ENCODE data around the gene ZNFX1.
"Not testable (repeated sequence)": the region's sequence is repeated elsewhere in the genome, so short reads cannot be mapped to it uniquely, and the experiment has no call there.

The ZNFX1 gene

DNA sequence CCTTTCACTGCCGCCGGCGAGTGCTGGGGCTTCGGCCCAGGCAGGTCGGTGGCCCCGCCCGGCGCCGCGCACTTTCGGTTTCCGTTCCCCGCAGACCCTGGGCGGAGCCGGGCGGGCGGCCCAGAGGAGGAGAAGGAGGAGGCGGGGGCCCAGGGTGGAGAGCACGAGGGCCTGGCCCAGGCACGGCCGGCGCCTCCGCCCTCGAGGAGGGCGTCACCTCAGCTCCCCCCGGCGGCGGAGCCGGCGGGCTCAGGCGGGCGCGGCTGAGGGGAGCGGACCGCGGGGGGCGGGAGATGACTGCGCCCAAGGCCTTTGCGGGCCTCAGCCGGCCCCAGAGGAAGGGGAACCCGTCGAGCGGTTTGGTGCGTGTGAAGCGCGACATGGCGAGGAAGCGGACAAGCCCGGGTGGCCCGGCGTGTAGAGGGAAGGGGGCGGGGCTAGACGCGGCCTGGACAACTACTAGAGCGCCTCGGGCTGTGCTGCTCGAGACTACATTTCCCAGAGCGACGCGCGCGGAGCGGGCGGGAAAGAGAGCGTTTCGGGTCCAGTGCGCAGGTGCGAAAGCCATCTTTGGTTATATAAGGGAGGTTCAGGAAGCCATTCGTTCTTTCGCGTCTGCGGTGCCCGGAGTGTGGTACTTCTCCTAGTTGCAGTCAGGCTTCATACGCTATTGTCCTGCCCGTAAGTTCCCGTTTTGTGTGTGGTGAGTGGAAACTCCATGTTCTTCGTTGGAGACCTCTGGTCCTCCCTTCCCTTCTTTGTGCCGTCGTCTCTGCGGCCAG, at the start of gene ZNFX1:
ZNFX1 (minus strand) TSS at position 22 of the 782 bp plus-strand sequence. CDS start 2,218 bp downstream, outside the sequence.
- H3K27me3 ChIP-seq (ENCODE audit: low read depth, low read length): no peaks in the 10 kb centered on the region
- peak within 1 kb of the TSS; percentile 97 to 99 for H3K4me3 ChIP-seq (ENCODE audit: low read depth in 1 of 2, low read length in 2 of 2)
- H3K9me3 ChIP-seq (ENCODE audit: control insufficient read depth in 1 of 2, low read length in 2 of 2): peaks cover 0 to 21% of the 10 kb centered on the region in 2 donors
- H3K4me1 ChIP-seq (ENCODE audit: control insufficient read depth in 1 of 2, insufficient read depth in 2 of 2, low read length in 2 of 2): peaks cover 28 to 46% of the 10 kb centered on the region in 2 donors
- H3K36me3 ChIP-seq (ENCODE audit: control insufficient read depth in 1 of 2, insufficient read depth in 2 of 2, low read length in 2 of 2): peaks cover 41 to 45% of the 10 kb centered on the region in 2 donors
- peak within 1 kb of the TSS; percentile 98 for H3K27ac ChIP-seq (ENCODE audit: low read length)

DNA sequence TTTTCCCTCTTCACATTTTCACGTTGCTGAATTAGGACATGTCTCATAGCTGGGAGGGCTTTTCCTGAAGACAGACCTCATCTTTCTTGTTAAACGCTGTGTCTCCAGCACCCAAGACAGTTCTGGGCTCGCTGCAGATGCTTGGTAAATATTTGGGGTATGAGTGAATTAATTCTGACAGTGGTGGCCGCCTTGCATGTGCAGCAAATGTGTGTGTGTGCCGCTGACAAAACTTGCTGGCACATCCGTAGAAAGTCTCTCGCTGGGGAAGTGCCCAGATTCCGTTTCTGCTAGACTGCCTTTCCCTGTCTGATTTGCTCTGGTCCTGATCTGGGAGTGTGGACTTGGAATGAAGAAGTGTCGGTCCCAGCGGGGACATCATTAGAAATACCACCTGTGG, 48.2 kb upstream of the ZNFX1 start:
- H3K4me3 ChIP-seq (ENCODE audit: low read depth in 1 of 2, low read length in 2 of 2): no peak overlapping the region
- H3K27ac ChIP-seq (ENCODE audit: low read length): no peak overlapping the region
- no peaks in the 10 kb centered on the region for H3K36me3 ChIP-seq (ENCODE audit: control insufficient read depth in 1 of 2, insufficient read depth in 2 of 2, low read length in 2 of 2)
- H3K27me3 ChIP-seq (ENCODE audit: low read depth, low read length): no peaks in the 10 kb centered on the region
- H3K4me1 ChIP-seq (ENCODE audit: control insufficient read depth in 1 of 2, insufficient read depth in 2 of 2, low read length in 2 of 2): peaks cover 0 to 8% of the 10 kb centered on the region in 2 donors
- no peaks in the 10 kb centered on the region for H3K9me3 ChIP-seq (ENCODE audit: control insufficient read depth in 1 of 2, low read length in 2 of 2)

DNA sequence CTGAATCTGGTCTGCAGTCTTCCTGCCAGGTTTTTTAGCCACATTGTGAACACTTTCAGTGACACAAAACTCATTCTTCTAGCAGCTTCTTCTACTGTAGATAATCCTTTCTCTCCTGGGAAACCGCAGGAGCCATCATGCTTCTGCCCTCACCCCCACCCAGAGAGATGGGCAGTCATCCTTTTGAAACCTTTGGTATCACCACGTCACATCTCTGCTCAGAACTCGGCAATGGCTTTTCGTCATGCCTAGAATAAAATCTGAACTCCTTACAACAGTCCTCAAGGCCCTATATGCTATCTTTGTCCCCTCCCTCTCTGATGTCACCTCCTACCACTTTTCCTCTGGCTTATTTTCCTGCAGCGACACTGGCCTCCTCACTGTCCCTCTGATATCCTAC, 46.4 kb upstream of the ZNFX1 start:
- Histone ChIP-seq H3K4me3 (ENCODE audit: low read depth in 1 of 2, low read length in 2 of 2) (no peak overlapping the region), H3K4me1 (ENCODE audit: control insufficient read depth in 1 of 2, insufficient read depth in 2 of 2, low read length in 2 of 2) (peaks cover 0 to 10% of the 10 kb centered on the region in 2 donors), H3K27ac (ENCODE audit: low read length) (no peak overlapping the region), H3K36me3 (ENCODE audit: control insufficient read depth in 1 of 2, insufficient read depth in 2 of 2, low read length in 2 of 2) (no peaks in the 10 kb centered on the region), H3K9me3 (ENCODE audit: control insufficient read depth in 1 of 2, low read length in 2 of 2) (no peaks in the 10 kb centered on the region), H3K27me3 (ENCODE audit: low read depth, low read length) (peaks cover 5% of the 10 kb centered on the region)

DNA sequence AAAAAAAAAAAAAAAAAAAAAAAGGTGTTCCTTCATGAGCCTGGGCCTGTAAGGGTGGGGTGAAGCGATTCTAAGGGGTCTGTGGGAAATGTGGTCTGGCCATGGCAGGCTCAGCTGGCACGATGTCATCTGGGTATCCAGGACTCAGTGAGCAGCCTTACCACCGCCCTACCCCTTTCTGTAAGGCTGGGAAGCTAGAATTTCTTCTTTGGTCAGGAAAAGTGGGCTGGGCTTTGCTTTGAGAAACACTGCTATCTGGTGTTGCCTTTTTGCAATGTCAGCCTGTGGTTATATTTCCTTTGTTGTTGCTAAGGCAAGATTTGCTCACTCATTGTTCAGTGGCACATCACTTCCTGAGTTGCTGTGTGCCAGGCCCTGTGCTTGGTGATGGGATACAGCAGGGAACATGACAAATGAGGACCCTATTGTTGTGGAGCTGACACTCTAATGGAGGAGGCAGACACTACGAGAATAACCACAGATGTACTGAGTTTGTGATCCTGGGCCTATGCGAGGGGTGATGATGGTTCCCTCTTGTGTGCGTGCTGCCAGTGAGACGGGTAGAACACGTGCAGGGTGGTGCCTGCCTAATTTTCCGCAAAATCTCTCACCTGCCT, 45.9 kb upstream of the ZNFX1 start:
- H3K36me3 ChIP-seq (ENCODE audit: control insufficient read depth in 1 of 2, insufficient read depth in 2 of 2, low read length in 2 of 2): no peaks in the 10 kb centered on the region
- no peaks in the 10 kb centered on the region for H3K9me3 ChIP-seq (ENCODE audit: control insufficient read depth in 1 of 2, low read length in 2 of 2)
- H3K4me1 ChIP-seq (ENCODE audit: control insufficient read depth in 1 of 2, insufficient read depth in 2 of 2, low read length in 2 of 2): peaks cover 0 to 16% of the 10 kb centered on the region in 2 donors
- no peak overlapping the region for H3K27ac ChIP-seq (ENCODE audit: low read length)
- H3K4me3 ChIP-seq (ENCODE audit: low read depth in 1 of 2, low read length in 2 of 2): no peak overlapping the region
- peaks cover 7% of the 10 kb centered on the region for H3K27me3 ChIP-seq (ENCODE audit: low read depth, low read length)

DNA sequence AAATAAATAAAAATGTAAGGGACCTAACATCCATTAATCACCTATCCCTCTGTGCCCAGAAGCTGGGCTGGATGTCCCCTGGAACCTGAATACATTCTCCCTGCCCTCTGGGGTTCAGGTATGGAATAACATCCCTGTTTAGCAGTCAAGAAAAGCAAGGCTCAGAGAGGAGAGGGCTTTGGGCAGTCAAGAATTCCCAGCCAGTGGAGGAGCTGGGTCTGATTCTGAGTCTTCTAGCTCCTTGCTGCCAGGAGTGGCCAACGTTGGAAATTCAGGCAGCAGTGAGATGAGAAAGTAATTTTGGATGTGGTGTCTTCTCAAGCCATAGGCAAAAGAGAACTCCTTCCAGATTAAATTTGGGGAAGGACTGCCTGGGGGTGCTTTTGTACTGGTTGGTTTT, 42.6 kb upstream of the ZNFX1 start:
- H3K27me3 ChIP-seq (ENCODE audit: low read depth, low read length): peaks cover 21% of the 10 kb centered on the region
- H3K36me3 ChIP-seq (ENCODE audit: control insufficient read depth in 1 of 2, insufficient read depth in 2 of 2, low read length in 2 of 2): no peaks in the 10 kb centered on the region
- H3K9me3 ChIP-seq (ENCODE audit: control insufficient read depth in 1 of 2, low read length in 2 of 2): peaks cover 0 to 4% of the 10 kb centered on the region in 2 donors
- H3K4me3 ChIP-seq (ENCODE audit: low read depth in 1 of 2, low read length in 2 of 2): no peak overlapping the region
- H3K4me1 ChIP-seq (ENCODE audit: control insufficient read depth in 1 of 2, insufficient read depth in 2 of 2, low read length in 2 of 2): peaks cover 0 to 23% of the 10 kb centered on the region in 2 donors
- H3K27ac ChIP-seq (ENCODE audit: low read length): no peak overlapping the region

DNA sequence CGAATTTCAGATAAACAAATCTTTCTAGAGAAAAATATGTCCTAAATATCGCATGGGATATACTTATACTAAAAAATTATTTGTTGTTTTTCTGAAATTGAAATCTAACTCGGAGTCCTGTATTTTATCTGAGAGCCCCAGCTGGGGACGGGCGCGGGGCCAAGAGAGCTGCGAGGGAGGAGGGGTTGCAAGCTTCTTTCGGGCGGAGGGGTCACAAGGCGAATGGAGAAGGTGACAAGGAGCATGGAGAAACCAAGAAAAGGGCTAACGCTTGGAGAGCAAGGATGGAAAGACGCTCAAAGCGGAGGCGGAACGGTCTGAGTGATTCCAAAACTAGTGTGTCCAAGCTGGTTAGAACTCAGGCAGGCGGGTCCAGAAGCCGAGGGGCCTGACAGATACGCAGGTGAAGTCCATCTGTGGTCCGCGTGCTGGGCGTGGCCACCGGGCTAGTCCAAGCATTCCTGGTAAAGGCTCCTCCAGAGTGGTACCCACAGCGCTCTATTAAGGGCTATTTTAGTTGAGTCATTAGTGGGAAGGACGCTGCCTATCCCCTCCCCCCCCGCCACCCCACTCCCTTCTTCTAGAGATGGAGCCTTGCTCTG, 41.5 kb upstream of the ZNFX1 start:
- H3K4me3 ChIP-seq (ENCODE audit: low read depth in 1 of 2, low read length in 2 of 2): peak overlapping the region; percentile 30 to 62
- peaks cover 21% of the 10 kb centered on the region for H3K27me3 ChIP-seq (ENCODE audit: low read depth, low read length)
- peaks cover 0 to 4% of the 10 kb centered on the region in 2 donors for H3K9me3 ChIP-seq (ENCODE audit: control insufficient read depth in 1 of 2, low read length in 2 of 2)

DNA sequence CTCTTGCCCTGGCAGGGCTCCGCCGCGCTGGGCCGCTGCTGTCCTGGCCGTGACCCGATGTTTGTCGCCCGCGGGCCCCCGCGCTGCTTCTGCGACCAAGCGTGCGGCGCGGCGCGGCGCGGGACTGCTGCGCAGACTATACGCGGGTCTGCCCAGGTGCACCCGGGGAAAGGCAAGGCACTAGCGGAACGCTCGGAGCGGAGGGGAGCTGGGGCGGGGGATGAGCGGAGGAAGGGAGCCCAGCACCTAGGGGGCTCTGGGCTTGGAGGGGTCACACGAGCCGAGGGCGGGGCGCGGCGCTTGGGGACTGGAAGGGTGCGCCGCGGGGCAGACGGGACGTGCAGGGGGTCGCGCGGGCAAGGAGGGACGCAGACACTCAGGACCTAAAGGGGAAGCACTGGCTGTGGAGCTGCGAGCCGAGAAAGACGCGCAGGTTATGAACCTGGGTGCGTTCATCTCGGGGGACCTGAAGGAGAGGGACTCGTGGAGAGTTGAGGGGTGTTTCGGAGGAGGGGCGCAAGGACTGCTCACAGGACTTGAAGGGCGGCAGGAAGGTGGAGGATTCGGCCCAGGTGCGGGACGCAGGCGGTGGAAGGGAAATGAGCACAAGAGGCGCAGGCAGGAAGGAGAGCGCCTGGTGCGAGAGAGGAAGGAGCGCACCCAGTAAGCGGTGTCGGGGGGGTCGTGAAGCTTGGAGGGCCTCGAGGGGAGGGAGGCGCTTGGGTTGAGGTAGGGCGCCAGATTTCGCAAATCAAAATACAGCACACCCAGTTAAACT, 40.8 kb upstream of the ZNFX1 start:
- Histone ChIP-seq H3K36me3 (ENCODE audit: control insufficient read depth in 1 of 2, insufficient read depth in 2 of 2, low read length in 2 of 2) (no peaks in the 10 kb centered on the region), H3K4me3 (ENCODE audit: low read depth in 1 of 2, low read length in 2 of 2) (peak overlapping the region; percentile 30 to 62), H3K27ac (ENCODE audit: low read length) (no peak overlapping the region), H3K27me3 (ENCODE audit: low read depth, low read length) (peaks cover 21% of the 10 kb centered on the region), H3K4me1 (ENCODE audit: control insufficient read depth in 1 of 2, insufficient read depth in 2 of 2, low read length in 2 of 2) (peaks cover 0 to 15% of the 10 kb centered on the region in 2 donors), H3K9me3 (ENCODE audit: control insufficient read depth in 1 of 2, low read length in 2 of 2) (peaks cover 0 to 4% of the 10 kb centered on the region in 2 donors)

More for the DNA sequence above, 41.5 kb upstream of the ZNFX1 start:
- H3K27ac ChIP-seq (ENCODE audit: low read length): no peak overlapping the region
- H3K4me1 ChIP-seq (ENCODE audit: control insufficient read depth in 1 of 2, insufficient read depth in 2 of 2, low read length in 2 of 2): peaks cover 0 to 19% of the 10 kb centered on the region in 2 donors
- no peaks in the 10 kb centered on the region for H3K36me3 ChIP-seq (ENCODE audit: control insufficient read depth in 1 of 2, insufficient read depth in 2 of 2, low read length in 2 of 2)

DNA sequence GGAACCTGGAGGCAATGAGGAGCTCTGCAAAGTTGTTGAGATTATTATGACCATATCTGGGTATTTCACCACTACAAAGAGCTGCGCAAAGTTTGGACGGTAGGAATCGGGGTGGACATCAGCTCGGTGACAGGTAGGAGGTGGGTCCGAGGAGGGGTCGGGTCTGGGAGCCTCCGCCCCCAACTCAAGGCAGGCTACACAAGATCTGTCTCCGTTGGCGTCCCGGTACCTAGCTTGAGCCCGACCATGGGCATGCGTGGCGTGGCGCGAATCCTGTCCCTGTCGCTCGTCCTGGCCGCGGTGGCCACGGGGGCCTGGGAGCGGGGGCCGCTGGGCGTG, 40.2 kb upstream of the ZNFX1 start:
- H3K9me3 ChIP-seq (ENCODE audit: control insufficient read depth in 1 of 2, low read length in 2 of 2): peaks cover 0 to 4% of the 10 kb centered on the region in 2 donors
- peaks cover 21% of the 10 kb centered on the region for H3K27me3 ChIP-seq (ENCODE audit: low read depth, low read length)
- no peak overlapping the region for H3K27ac ChIP-seq (ENCODE audit: low read length)
- H3K36me3 ChIP-seq (ENCODE audit: control insufficient read depth in 1 of 2, insufficient read depth in 2 of 2, low read length in 2 of 2): no peaks in the 10 kb centered on the region
- peak overlapping the region in 1 of 2 donors; percentile 62 for H3K4me3 ChIP-seq (ENCODE audit: low read depth in 1 of 2, low read length in 2 of 2)
- H3K4me1 ChIP-seq (ENCODE audit: control insufficient read depth in 1 of 2, insufficient read depth in 2 of 2, low read length in 2 of 2): peaks cover 0 to 15% of the 10 kb centered on the region in 2 donors

DNA sequence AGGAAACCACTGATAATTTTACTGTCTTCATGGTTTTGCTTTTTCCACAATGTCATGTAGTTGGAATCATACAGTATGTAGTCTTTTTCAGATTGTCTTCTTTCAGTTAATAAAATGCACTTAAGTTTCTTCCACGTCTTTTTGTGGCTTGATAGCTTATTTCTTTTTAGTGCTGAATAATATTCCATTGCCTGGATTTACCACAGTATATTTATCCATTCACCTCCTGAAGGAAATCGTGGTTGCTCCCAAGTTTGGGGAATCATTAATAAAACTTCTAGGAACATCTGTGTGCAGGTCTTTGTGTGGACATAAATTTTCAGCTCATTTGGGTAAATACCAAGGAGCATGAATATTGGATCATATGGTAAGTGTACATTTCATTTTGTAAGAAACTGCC, 38.8 kb upstream of the ZNFX1 start:
- no peak overlapping the region for H3K27ac ChIP-seq (ENCODE audit: low read length)
- H3K4me3 ChIP-seq (ENCODE audit: low read depth in 1 of 2, low read length in 2 of 2): no peak overlapping the region
- H3K9me3 ChIP-seq (ENCODE audit: control insufficient read depth in 1 of 2, low read length in 2 of 2): peaks cover 0 to 4% of the 10 kb centered on the region in 2 donors
- no peaks in the 10 kb centered on the region for H3K36me3 ChIP-seq (ENCODE audit: control insufficient read depth in 1 of 2, insufficient read depth in 2 of 2, low read length in 2 of 2)
- H3K4me1 ChIP-seq (ENCODE audit: control insufficient read depth in 1 of 2, insufficient read depth in 2 of 2, low read length in 2 of 2): peaks cover 0 to 15% of the 10 kb centered on the region in 2 donors
- peaks cover 21% of the 10 kb centered on the region for H3K27me3 ChIP-seq (ENCODE audit: low read depth, low read length)

DNA sequence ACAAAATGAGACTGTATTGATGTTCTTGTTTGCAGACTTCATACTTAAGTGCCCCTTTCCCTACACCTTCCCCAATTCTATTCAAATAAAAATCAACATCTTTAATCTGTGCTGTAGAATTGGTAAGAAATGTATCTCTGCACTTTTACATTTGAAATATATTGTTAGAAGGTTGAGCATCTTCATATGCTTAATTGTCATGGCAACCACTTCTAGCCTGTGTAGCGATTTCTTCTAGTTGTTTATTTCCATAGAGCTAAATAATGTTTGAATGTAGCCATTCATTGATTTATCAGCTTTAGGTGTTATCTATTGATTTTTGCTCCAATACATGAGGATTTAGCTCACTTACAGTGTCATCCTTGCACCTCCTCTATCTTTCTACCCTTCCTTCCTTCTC, 37.7 kb upstream of the ZNFX1 start:
- H3K4me3 ChIP-seq (ENCODE audit: low read depth in 1 of 2, low read length in 2 of 2): no peak overlapping the region
- H3K27me3 ChIP-seq (ENCODE audit: low read depth, low read length): peaks cover 18% of the 10 kb centered on the region
- H3K9me3 ChIP-seq (ENCODE audit: control insufficient read depth in 1 of 2, low read length in 2 of 2): peaks cover 0 to 4% of the 10 kb centered on the region in 2 donors
- H3K36me3 ChIP-seq (ENCODE audit: control insufficient read depth in 1 of 2, insufficient read depth in 2 of 2, low read length in 2 of 2): no peaks in the 10 kb centered on the region
- H3K4me1 ChIP-seq (ENCODE audit: control insufficient read depth in 1 of 2, insufficient read depth in 2 of 2, low read length in 2 of 2): peaks cover 0 to 15% of the 10 kb centered on the region in 2 donors
- no peak overlapping the region for H3K27ac ChIP-seq (ENCODE audit: low read length)

DNA sequence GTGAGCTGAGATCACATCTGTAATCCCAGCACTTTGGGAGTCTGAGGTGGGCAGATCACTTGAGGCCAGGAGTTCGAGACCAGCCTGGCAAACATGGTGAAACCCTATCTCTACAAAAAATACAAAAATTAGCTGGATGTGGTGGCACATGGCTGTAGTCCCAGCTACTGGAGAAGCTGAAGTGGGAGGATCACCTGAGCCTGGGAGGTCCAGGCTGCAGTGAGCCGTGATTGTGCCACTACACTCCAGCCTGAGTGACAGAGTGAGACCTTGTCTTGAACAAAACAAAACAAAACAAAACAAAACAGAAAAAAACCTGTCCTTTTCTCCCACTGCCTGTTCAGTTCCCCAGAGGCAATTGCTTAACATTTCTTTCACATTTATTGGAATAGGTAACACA, 36.2 kb upstream of the ZNFX1 start:
- not testable (repeated sequence) for H3K27ac ChIP-seq (ENCODE audit: low read length); H3K36me3 ChIP-seq (ENCODE audit: control insufficient read depth in 1 of 2, insufficient read depth in 2 of 2, low read length in 2 of 2); H3K9me3 ChIP-seq (ENCODE audit: control insufficient read depth in 1 of 2, low read length in 2 of 2); H3K4me3 ChIP-seq (ENCODE audit: low read depth in 1 of 2, low read length in 2 of 2)
- Histone ChIP-seq H3K4me1 (ENCODE audit: control insufficient read depth in 1 of 2, insufficient read depth in 2 of 2, low read length in 2 of 2) (peaks cover 0 to 10% of the 10 kb centered on the region in 2 donors), H3K27me3 (ENCODE audit: low read depth, low read length) (peaks cover 16% of the 10 kb centered on the region)
